GM21381 (cell line): ENCODE data around the gene NUFIP1.
A peak's percentile ranks its signal among the peaks of the same experiment; 100 is the strongest.
"Not testable (repeated sequence)": the region's sequence is repeated elsewhere in the genome, so short reads cannot be mapped to it uniquely, and the experiment has no call there.

ENCODE experiments used
- ATAC-seq: cut with Tn5 transposase; IDR thresholded peaks from one replicate; pipeline ENCODE4 v1.9.1; 2021; ENCODE audit warnings: mild to moderate bottlenecking, moderate library complexity; ENCODE audit not compliant: unreplicated experiment

The NUFIP1 gene

GRCh38 chr13:44920013-44920412 is 69.3 kb downstream of the NUFIP1 start:
- ATAC-seq: no peak

GRCh38 chr13:44919104-44919804 is 70.0 kb downstream of the NUFIP1 start:
- ATAC-seq: no peak

GRCh38 chr13:44918326-44919103 is 70.8 kb downstream of the NUFIP1 start:
- ATAC-seq: peak; percentile 82

GRCh38 chr13:44917589-44918325 is 71.5 kb downstream of the NUFIP1 start:
- peak; percentile 82 for ATAC-seq

- no peak for ATAC-seq
Observed at GRCh38 chr13:44912278-44913016, 76.8 kb downstream of the NUFIP1 start.

- ATAC-seq: no peak
Observed at GRCh38 chr13:44908712-44909111, 80.6 kb downstream of the NUFIP1 start.

GRCh38 chr13:44908266-44908665 is 81.0 kb downstream of the NUFIP1 start:
- no peak for ATAC-seq

GRCh38 chr13:44906713-44907112 is 82.6 kb downstream of the NUFIP1 start:
- ATAC-seq: no peak

GRCh38 chr13:44906230-44906629 is 83.0 kb downstream of the NUFIP1 start:
- ATAC-seq: no peak

GRCh38 chr13:44905556-44905955 is 83.7 kb downstream of the NUFIP1 start:
- no peak for ATAC-seq

- ATAC-seq: no peak
Observed at GRCh38 chr13:44904967-44905366, 84.3 kb downstream of the NUFIP1 start.

- no peak for ATAC-seq
Observed at GRCh38 chr13:44903574-44903985, 85.7 kb downstream of the NUFIP1 start.

- ATAC-seq: no peak
Observed at GRCh38 chr13:44902738-44903137, 86.5 kb downstream of the NUFIP1 start.

GRCh38 chr13:44899967-44900366 is 89.3 kb downstream of the NUFIP1 start:
- no peak for ATAC-seq

GRCh38 chr13:44898308-44898707 is 91.0 kb downstream of the NUFIP1 start:
- ATAC-seq: not testable (repeated sequence)

GRCh38 chr13:44895953-44896335 is 93.3 kb downstream of the NUFIP1 start:
- no peak for ATAC-seq

GRCh38 chr13:44895264-44895952 is 93.9 kb downstream of the NUFIP1 start:
- no peak for ATAC-seq

- ATAC-seq: no peak
Observed at GRCh38 chr13:44894001-44894770, 95.1 kb downstream of the NUFIP1 start.
